Activated naive CD4-positive, alpha-beta T cell treated with anti-CD3 and anti-CD28 coated beads, Interleukin-2, amount 10 ng/mL, durations not matched to agents 7 days and 5 days (primary cell): Measurements from ENCODE around the gene MRPS6.

Experiments used
- CTCF ChIA-PET: fragments of 350-600 bp; sonication (Branson Sonifier 250); formaldehyde crosslinking; loops from one replicate; lab custom pipeline; 2021; ENCODE audit warnings: antibody characterized with exemption; lab: Charles Lee
- DNase-seq: peaks from one replicate; pipeline ENCODE4 v3.0.0-alpha.2; 2020
- H3K27ac Mint-ChIP-seq: one replicate; pipeline ENCODE4 v1.8.0; 2021; ENCODE audit warnings: mild to moderate bottlenecking, moderate library complexity, mixed read lengths
- H3K27me3 Mint-ChIP-seq: one replicate; pipeline ENCODE4 v1.8.0; 2021; ENCODE audit warnings: mild to moderate bottlenecking, mixed read lengths
- H3K36me3 Mint-ChIP-seq: one replicate; pipeline ENCODE4 v1.8.0; 2021; ENCODE audit warnings: mixed read lengths
- H3K4me1 Mint-ChIP-seq: one replicate; pipeline ENCODE4 v1.8.0; 2021; ENCODE audit warnings: mixed read lengths
- H3K4me3 Mint-ChIP-seq: one replicate; pipeline ENCODE4 v1.8.0; 2021; ENCODE audit warnings: mild to moderate bottlenecking, moderate library complexity, mixed read lengths
- H3K9me3 Mint-ChIP-seq: one replicate; pipeline ENCODE4 v1.8.0; 2021; ENCODE audit warnings: mixed read lengths

Gene MRPS6

DNA sequence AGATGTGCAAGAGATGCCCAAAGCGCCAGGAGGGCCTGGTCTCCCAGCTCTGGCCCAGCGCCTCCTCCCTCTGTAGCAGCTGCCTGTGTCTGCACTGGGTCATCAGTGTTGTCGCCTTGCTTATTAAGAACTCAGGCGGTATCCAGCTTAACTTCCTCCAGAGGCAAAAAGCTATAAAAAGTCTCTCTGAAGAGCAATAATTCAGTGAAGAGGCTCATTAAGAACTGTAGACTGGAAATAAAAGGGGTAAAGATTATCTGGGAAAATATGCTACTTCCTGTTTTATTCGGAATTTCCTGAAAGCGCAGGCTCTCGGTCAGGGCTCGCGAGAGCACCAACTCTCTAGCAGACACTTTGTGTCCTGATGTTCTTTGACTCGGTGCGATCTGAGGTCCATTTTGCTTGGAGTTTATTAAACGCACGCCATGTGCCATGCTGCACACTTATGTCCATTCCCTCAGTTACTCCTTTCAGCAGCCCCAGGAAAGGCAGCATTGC is 70.4 kb downstream of the MRPS6 start:
- Mint-ChIP-seq H3K27me3 (no peaks in the 10 kb centered on the region), H3K9me3 (peaks cover 7% of the 10 kb centered on the region), H3K4me1 (no peaks in the 10 kb centered on the region), H3K27ac (no peak overlapping the region), H3K4me3 (no peak overlapping the region), H3K36me3 (peaks cover 63% of the 10 kb centered on the region)
- CTCF ChIA-PET = interaction anchor here (1.6 kb wide), 1 partner anchor 14 kb away, joined by 4 read pairs; no protein-coding TSS in a partner anchor
- DNase-seq = no peak

- Mint-ChIP-seq H3K9me3 (peaks cover 7% of the 10 kb centered on the region), H3K36me3 (peaks cover 61% of the 10 kb centered on the region), H3K4me3 (no peak overlapping the region), H3K4me1 (no peaks in the 10 kb centered on the region), H3K27me3 (no peaks in the 10 kb centered on the region), H3K27ac (no peak overlapping the region)
- CTCF ChIA-PET = interaction anchor here (1.6 kb wide), 1 partner anchor 15 kb away, joined by 4 read pairs; no protein-coding TSS in a partner anchor
- DNase-seq = no peak
These were observed 70.8 kb downstream of the MRPS6 start for GRCh38 chr21:34144224-34144623.

DNA sequence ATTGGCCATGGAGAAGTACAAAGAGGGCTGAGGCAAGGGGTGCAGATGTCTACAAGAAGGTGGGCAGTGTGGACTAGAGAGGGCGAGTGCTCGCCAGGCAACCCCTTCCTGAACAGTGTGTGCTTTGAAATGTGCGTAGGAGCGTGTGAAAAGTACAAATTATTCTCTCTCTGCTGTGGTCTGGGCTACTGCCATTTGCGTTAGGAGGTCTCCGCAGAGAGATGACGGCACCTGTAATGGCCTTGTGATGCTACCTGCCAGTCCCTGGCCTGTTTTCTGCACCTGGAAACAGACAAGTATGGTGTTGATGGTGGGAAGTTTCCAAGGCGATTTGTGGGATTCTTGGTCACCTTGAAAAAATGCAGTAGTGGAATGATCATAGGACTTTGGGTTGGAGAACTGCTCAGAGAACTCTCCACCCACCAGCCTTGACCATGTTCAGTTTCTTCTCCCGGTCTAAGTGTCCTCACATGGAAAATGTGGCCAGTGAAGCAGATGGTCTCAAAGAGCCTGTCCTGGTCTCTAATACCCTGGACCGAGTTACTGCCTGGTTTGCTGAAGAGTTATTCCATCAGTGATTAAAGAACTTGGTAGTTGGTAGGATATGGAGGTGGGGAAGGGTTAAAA is 74.5 kb downstream of the MRPS6 start:
- Mint-ChIP-seq H3K4me1 (peaks cover 6% of the 10 kb centered on the region), H3K9me3 (peaks cover 9% of the 10 kb centered on the region), H3K27me3 (no peaks in the 10 kb centered on the region), H3K27ac (no peak overlapping the region), H3K4me3 (no peak overlapping the region), H3K36me3 (peaks cover 43% of the 10 kb centered on the region)
- CTCF ChIA-PET = no interaction called here
- DNase-seq = no peak

GRCh38 chr21:34148419-34148804 is 75.0 kb downstream of the MRPS6 start:
- Mint-ChIP-seq H3K4me3 (no peak overlapping the region), H3K27me3 (no peaks in the 10 kb centered on the region), H3K9me3 (peaks cover 14% of the 10 kb centered on the region), H3K36me3 (peaks cover 43% of the 10 kb centered on the region), H3K4me1 (peaks cover 11% of the 10 kb centered on the region), H3K27ac (no peak overlapping the region)
- CTCF ChIA-PET = no interaction called here
- DNase-seq = no peak

- Mint-ChIP-seq H3K36me3 (peaks cover 40% of the 10 kb centered on the region), H3K27me3 (no peaks in the 10 kb centered on the region), H3K27ac (no peak overlapping the region), H3K4me3 (no peak overlapping the region), H3K9me3 (peaks cover 14% of the 10 kb centered on the region), H3K4me1 (peaks cover 15% of the 10 kb centered on the region)
- DNase-seq = no peak
- CTCF ChIA-PET = no interaction called here
These were observed 75.6 kb downstream of the MRPS6 start for GRCh38 chr21:34148826-34149558.

DNA sequence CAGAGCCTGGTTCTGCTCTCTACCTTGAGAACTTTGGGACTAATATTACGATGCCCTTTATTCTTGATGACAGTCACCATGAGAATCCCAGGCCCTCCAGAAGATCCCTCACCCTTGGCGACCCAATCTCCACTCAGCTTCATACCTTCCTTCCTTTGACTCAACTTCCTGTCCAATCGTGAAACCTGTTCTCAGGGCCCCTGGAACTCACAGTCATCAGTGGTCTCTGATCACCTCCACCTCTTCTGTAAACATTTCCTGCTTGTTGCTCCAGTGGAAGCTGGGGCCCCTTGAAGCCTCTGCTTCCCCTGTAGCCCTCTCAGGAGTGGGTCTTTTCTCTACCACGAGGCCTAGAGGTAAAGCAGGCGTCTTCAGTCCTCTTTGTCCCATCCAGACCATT is 79.1 kb downstream of the MRPS6 start:
- CTCF ChIA-PET = no interaction called here
- Mint-ChIP-seq H3K36me3 (peaks cover 21% of the 10 kb centered on the region), H3K4me1 (peaks cover 39% of the 10 kb centered on the region), H3K9me3 (peaks cover 10% of the 10 kb centered on the region), H3K27ac (peak overlapping the region; percentile 72), H3K4me3 (no peak overlapping the region), H3K27me3 (no peaks in the 10 kb centered on the region)
- DNase-seq = no peak

DNA sequence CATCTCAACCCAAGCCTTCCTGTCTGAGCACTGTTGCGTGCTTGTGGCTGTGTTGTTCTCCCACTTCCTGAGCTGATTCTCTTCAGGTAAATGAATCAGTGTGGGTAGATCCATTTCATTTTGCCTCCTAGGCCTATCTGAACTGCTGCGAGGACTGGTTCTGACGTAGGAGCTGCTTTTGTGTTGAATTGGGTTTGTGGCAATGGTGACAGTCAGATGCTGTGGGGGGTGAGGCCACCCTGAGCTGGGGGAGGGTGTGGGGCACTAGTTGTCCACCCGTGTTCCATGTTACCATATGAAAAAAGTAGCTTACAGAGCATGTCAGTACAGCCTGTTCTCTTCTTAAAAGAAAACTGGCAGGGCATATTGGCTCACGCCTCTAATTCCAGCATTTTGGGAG is 81.5 kb downstream of the MRPS6 start:
- CTCF ChIA-PET = interaction anchor here (1.0 to 1.9 kb wide), 6 partner anchors 23 to 231 kb away, joined by 3 to 8 read pairs (median 5); no protein-coding TSS in a partner anchor

GRCh38 chr21:34156957-34157356 is 83.6 kb downstream of the MRPS6 start:
- Mint-ChIP-seq H3K27ac (peak overlapping the region; percentile 49), H3K36me3 (peaks cover 21% of the 10 kb centered on the region), H3K4me3 (no peak overlapping the region), H3K4me1 (peaks cover 41% of the 10 kb centered on the region), H3K27me3 (no peaks in the 10 kb centered on the region), H3K9me3 (peaks cover 22% of the 10 kb centered on the region)
- no peak for DNase-seq
- CTCF ChIA-PET = no interaction called here

More for the DNA sequence above, 81.5 kb downstream of the MRPS6 start:
- peak; percentile 43 for DNase-seq
- H3K4me1 Mint-ChIP-seq = peaks cover 41% of the 10 kb centered on the region
- H3K27ac Mint-ChIP-seq = peak overlapping the region; percentile 91
- H3K36me3 Mint-ChIP-seq = peaks cover 23% of the 10 kb centered on the region
- no peaks in the 10 kb centered on the region for H3K27me3 Mint-ChIP-seq
- H3K9me3 Mint-ChIP-seq = peaks cover 16% of the 10 kb centered on the region
- no peak overlapping the region for H3K4me3 Mint-ChIP-seq

DNA sequence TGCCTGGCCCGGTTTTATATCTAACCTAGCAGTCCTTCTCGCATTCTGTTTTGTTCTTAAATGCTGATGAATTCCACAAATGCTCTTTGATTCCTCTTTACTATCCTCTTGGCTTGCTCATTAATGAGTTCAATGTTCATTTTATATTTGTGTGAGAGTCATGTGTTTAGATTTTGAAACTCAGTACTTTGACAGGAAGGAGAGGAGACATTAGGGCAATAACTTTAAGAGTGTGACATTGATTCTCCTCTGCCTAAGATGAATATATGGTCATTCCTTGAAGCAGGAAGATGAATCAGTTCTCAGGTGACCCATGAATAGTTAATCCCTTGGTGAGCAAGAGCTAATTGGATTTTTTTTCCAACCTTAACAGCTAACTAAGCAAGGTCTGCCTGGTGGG is 84.1 kb downstream of the MRPS6 start:
- Mint-ChIP-seq H3K36me3 (peaks cover 19% of the 10 kb centered on the region), H3K9me3 (peaks cover 22% of the 10 kb centered on the region), H3K4me3 (no peak overlapping the region), H3K27me3 (no peaks in the 10 kb centered on the region), H3K4me1 (peaks cover 38% of the 10 kb centered on the region), H3K27ac (peak overlapping the region; percentile 49)
- DNase-seq = no peak
- CTCF ChIA-PET = no interaction called here

DNA sequence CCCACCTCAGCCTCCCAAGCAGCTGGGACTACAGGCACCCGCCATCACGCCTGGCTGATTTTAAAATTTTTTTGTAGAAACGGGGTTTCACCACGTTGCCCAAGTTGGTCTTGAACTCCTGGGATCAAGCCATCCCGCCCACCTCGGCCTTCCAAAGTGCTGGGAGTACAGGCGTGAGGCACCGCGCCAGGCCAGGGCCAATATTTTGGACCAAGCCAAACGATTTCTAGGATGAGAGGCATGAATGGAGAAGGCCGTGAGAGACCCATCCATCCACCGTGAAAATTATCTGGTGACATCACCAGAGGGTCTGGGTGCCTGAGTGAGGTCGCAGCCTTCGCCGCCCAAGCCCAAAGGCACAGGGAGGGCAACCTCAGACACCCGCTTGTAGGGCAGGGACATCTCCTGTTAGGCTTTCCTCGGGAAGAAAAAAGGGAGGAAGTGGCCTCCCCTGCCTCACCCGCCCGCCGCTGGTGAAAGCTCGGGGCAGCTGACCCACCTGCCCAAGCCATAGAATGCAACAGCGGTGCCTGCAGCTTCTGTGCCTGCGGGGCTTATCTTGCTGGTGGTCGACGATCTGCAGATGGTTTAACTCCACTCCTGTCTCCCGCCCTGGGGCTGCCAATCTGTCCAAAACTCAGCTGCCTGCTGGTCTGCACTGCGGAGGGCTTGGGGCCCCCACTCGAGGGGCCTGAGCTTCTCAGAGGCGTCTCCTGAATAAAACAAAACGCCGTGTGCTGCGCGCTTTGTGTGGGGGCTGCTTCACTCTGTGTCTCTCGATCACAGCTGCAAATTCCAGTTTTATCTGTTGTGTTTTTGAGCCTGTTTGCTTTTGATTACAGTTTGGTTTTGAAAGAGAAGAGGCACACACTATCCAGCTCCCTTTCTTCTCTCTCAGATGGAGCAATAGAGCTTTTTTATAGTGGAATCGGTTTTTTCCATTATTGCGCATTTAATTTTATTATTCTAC is 85.8 kb downstream of the MRPS6 start:
- H3K27me3 Mint-ChIP-seq = no peaks in the 10 kb centered on the region
- H3K9me3 Mint-ChIP-seq = peaks cover 20% of the 10 kb centered on the region
- H3K4me3 Mint-ChIP-seq = no peak overlapping the region
- DNase-seq = no peak
- H3K4me1 Mint-ChIP-seq = peaks cover 25% of the 10 kb centered on the region
- H3K36me3 Mint-ChIP-seq = peaks cover 8% of the 10 kb centered on the region
- H3K27ac Mint-ChIP-seq = no peak overlapping the region
- CTCF ChIA-PET = no interaction called here

GRCh38 chr21:34166468-34166867 is 93.1 kb downstream of the MRPS6 start:
- CTCF ChIA-PET = interaction anchor here (0.6 kb wide), 1 partner anchor 46 kb away, joined by 3 read pairs; no protein-coding TSS in a partner anchor
- Mint-ChIP-seq H3K9me3 (peaks cover 57% of the 10 kb centered on the region), H3K4me1 (no peaks in the 10 kb centered on the region), H3K36me3 (peaks cover 25% of the 10 kb centered on the region), H3K27ac (no peak overlapping the region), H3K27me3 (no peaks in the 10 kb centered on the region), H3K4me3 (no peak overlapping the region)
- no peak for DNase-seq

GRCh38 chr21:34170886-34171285 is 97.5 kb downstream of the MRPS6 start:
- peaks cover 62% of the 10 kb centered on the region for H3K9me3 Mint-ChIP-seq
- peaks cover 4% of the 10 kb centered on the region for H3K27me3 Mint-ChIP-seq
- peaks cover 30% of the 10 kb centered on the region for H3K36me3 Mint-ChIP-seq
- no peaks in the 10 kb centered on the region for H3K4me1 Mint-ChIP-seq
- CTCF ChIA-PET = interaction anchor here (1.0 kb wide), 1 partner anchor 42 kb away, joined by 3 read pairs; no protein-coding TSS in a partner anchor
- H3K4me3 Mint-ChIP-seq = no peak overlapping the region
- DNase-seq = no peak
- H3K27ac Mint-ChIP-seq = no peak overlapping the region

DNA sequence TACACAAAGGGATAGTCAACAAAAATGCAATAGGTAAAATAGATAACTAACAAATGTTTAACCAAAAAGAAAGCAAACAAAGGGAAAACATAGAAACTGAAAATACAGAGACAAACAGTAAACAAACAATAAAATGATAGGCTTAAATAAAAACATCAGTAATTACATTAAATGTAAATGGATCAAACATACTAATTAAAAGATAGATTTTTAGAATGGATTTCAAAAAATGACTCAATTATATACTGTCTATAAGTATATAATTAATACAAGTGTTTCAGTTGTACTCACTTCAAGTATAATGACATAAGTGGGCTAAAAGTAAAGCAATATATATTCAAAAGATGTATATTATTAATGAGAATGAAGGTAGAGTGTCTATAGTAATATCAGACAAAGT is 101.1 kb downstream of the MRPS6 start:
- H3K9me3 Mint-ChIP-seq = peaks cover 34% of the 10 kb centered on the region
- no peaks in the 10 kb centered on the region for H3K4me1 Mint-ChIP-seq
- H3K36me3 Mint-ChIP-seq = peaks cover 17% of the 10 kb centered on the region
- no peak overlapping the region for H3K4me3 Mint-ChIP-seq
- DNase-seq = no peak
- CTCF ChIA-PET = no interaction called here
- peaks cover 4% of the 10 kb centered on the region for H3K27me3 Mint-ChIP-seq
- no peak overlapping the region for H3K27ac Mint-ChIP-seq

DNA sequence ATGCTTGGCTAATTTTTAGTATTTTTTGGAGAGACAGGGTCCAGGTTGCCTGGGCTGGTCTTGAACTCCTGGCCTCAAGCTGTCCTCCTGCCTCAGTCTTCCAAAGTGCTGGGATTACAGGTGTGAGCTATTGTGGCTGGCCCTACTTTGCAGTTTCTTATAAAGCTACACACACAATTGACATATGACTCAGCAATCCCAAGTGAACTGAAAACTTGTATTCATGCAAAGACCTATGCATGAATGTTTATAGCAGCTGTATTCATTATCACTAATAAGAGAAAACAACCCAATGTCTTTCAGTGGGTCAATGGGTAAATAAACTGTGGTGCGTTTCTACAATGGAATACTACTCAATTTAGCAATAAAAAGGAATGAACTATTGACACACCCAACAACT is 103.1 kb downstream of the MRPS6 start:
- Mint-ChIP-seq H3K4me1 (no peaks in the 10 kb centered on the region), H3K27me3 (peaks cover 4% of the 10 kb centered on the region), H3K4me3 (no peak overlapping the region), H3K36me3 (peaks cover 14% of the 10 kb centered on the region), H3K27ac (no peak overlapping the region), H3K9me3 (peaks cover 23% of the 10 kb centered on the region)
- CTCF ChIA-PET = no interaction called here
- DNase-seq = no peak
